GM12891 (cell line): Measurements from ENCODE around the gene AGTPBP1.

Source experiments
- DNase-seq: peaks from one replicate; pipeline ENCODE4 v3.0.0; 2011; ENCODE audit warnings: low spot score; ENCODE audit not compliant: insufficient read length
- FAIRE-seq: peaks from 2 replicates; lab custom pipeline; 2011; peaks lifted over from hg19 to GRCh38; lab: Jason Lieb, UNC
- PAX5 ChIP-seq: IDR thresholded peaks from 2 replicates; pipeline ENCODE4 v1.6.1; 2011; ENCODE audit warnings: low read length, moderate library complexity, mild to moderate bottlenecking; ENCODE audit not compliant: insufficient read depth, severe bottlenecking
- POLR2A ChIP-seq: IDR thresholded peaks from 2 replicates; pipeline ENCODE4 v1.6.1; 2011; ENCODE audit warnings: low read depth, low read length, control low read depth
- POLR2AphosphoS5 ChIP-seq: IDR thresholded peaks from 2 replicates; pipeline ENCODE4 v1.6.1; 2011; ENCODE audit warnings: low read depth, low read length, control low read depth
- POU2F2 ChIP-seq: IDR thresholded peaks from 2 replicates; pipeline ENCODE4 v1.6.1; 2011; ENCODE audit warnings: low read depth, mild to moderate bottlenecking, control low read depth, low read length, moderate library complexity
- SPI1 ChIP-seq: IDR thresholded peaks from 2 replicates; pipeline ENCODE4 v1.6.1; 2011; ENCODE audit warnings: low read depth, low read length, control low read depth
- TAF1 ChIP-seq: IDR thresholded peaks from 2 replicates; pipeline ENCODE4 v1.6.1; 2011; ENCODE audit warnings: low read depth, low read length, control low read depth

Gene AGTPBP1

DNA sequence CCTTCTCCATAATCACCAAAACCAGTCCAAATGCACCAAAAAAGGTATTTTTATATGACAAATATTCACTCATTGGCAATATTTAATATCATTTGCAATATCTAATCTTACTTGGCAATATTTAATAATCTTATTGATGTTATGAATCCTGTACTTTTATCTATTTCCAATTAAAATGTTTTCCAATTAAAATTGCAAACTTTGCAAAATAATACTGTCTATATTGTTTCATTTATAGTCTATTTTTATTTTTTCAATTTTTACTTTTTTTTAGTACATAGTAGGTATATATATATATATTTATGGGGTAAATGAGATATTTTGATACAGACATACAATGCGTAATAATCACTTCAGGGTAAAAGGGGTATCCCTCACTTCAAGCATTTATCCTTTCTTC, 109.9 kb downstream of the AGTPBP1 start:
- no peak for FAIRE-seq
- no peak for DNase-seq
- TF ChIP-seq TAF1 (no peak), PAX5 (no peak), POLR2A (no peak), POU2F2 (no peak), SPI1 (no peak)

DNA sequence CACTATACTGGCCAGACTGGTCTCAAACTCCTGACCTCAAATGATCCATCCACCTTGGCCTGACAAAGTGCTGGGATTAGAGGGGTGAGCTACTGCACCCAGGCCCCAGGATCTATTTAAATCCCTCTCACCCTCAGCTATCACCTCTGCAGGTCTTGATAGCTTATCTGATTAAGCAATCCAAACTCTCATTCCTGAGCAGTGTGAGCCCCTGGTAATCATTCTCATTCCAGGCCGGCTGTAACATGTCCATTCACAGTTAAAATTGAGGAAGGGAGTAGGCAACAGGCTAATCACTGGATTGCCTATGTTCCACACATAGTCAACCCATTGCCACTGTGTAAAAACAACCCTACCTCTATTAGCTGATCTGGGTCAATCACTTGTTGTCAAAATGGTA, 111.1 kb downstream of the AGTPBP1 start:
- no peak for TF ChIP-seq TAF1
- no peak for TF ChIP-seq SPI1
- no peak for TF ChIP-seq POLR2A
- TF ChIP-seq PAX5: no peak
- no peak for TF ChIP-seq POU2F2
- TF ChIP-seq POLR2AphosphoS5: no peak
- DNase-seq (no peak), FAIRE-seq (no peak)

DNA sequence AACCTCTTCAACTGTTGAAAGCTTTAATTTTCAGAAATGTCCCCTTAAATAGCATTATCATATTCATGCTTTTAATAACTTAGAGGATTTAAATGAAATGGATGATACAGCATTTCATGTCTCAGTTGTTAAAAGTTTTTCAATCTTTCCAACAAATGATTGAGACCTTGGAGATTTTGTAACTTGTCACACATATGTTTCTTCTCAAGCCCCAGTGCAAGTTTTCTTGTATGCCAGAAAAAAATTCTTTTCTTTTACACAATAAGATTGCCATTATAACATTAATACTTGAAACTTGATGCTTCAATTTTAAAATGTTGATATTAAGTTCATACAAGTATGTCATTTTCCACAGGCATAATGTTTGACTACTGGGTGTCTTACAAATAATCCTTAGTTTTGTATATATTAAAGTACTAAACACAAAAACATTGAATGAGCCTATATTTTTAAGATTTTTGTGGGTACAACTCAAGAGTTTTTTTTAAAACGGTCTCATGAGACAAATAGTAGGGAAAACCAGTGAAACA, 124.5 kb downstream of the AGTPBP1 start:
- TF ChIP-seq POLR2AphosphoS5: no peak
- TF ChIP-seq POU2F2: no peak
- TF ChIP-seq PAX5: no peak
- TF ChIP-seq POLR2A: no peak
- no peak for TF ChIP-seq SPI1
- no peak for TF ChIP-seq TAF1
- FAIRE-seq (no peak), DNase-seq (no peak)

DNA sequence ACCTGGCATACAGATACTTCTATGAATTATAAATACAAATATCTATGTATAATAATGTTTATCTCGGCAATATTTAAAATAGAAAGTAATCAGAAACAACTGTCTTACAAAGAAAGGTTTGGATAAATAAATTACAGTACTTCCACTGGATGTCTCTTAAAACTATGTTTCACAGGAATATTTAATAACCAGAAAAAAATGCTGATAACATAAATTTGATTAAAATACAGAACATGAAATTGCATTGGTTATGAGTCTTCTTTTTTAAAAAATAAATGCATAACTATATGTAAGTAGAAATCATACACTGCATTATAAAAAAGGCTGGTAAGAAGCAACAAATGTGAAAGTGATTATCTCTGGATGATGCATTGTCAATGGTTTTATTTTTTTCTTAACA, 126.0 kb downstream of the AGTPBP1 start:
- FAIRE-seq: no peak
- TF ChIP-seq POLR2A: no peak
- no peak for TF ChIP-seq TAF1
- no peak for TF ChIP-seq POLR2AphosphoS5
- TF ChIP-seq POU2F2: no peak
- TF ChIP-seq SPI1: no peak
- TF ChIP-seq PAX5: no peak
- no peak for DNase-seq

DNA sequence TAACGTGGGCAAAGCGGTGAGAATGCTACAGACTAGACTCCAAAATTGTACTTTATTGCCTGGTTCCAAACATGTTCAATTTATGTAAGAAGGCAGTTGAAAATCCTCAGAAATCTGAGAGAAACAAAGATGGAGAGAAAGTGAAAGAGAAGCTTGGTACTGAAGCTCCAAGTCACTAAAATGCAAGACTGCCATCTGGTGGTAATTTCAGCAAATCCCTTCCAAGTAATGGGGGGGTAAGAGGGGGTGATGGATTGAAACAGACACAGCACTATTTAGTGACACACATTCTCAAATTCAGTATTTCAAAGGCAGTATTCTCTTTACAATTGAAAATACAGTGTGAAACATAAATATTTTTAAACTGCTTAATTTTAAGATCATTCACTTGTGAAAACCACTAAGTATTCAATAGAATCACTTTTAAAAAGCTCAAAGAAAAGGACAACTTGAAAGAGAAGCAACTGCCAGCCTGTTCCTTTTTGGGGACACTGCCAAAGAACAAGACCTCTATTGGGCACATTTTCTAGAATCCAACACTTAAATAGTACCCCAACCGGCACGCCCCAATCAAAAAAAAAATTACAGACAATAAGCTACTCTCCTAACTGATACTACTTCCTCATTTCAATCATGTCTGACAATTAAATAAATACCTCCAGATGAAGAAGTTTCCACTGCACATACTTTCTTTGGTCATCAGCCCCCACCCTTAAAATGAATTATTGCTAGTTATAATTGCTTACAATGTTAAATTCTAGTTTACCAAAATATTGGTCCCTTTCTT, 131.5 kb downstream of the AGTPBP1 start:
- DNase-seq: peak; percentile 23
- TF ChIP-seq SPI1 (peak; percentile 13; the same call in 1 of the 2 replicates), POLR2A (no peak)
- peak; percentile 79 for FAIRE-seq

DNA sequence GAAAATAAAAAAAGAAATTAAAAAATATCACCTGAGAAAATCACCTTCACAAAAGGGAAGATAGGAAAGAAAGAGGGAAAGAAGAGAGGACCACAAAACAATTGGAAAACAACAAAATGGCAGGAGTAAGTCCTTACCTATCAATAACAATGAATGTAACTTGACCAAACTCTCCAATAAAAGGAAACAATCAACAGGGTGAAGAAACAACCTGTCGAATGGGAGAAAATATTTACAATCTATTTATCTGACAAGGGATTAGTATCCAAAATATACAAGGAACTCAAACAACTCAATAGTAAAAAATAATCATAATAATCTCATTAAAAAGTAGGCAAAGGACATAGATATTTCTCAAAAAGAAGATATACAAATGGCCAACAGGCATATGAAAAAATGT, 135.8 kb downstream of the AGTPBP1 start:
- TF ChIP-seq PAX5 (no peak), POLR2A (no peak), TAF1 (no peak), POLR2AphosphoS5 (no peak), SPI1 (no peak), POU2F2 (no peak)
- FAIRE-seq (no peak), DNase-seq (no peak)

DNA sequence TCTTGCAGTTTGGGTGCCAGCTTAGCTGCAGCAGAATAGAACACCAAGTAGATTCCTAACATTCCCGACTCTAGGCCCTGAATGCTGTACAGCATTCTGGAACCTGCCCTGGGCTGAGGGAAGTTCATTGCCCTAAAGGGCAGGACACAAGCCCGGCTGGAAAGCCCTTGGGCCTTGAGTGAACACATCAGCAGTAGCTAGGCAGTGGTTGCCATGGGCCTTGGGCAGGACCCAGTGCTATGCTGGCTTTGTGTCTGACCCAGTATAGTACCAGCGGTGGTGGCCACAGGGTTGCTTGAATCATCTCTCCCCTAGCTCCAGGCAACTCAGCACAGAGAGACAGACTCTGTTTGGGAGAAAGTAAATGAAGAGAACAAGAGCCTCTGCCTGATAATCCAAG, 137.8 kb downstream of the AGTPBP1 start:
- DNase-seq: no peak
- TF ChIP-seq POU2F2 (no peak), TAF1 (no peak), POLR2AphosphoS5 (no peak), POLR2A (no peak), SPI1 (no peak), PAX5 (no peak)
- FAIRE-seq: no peak

DNA sequence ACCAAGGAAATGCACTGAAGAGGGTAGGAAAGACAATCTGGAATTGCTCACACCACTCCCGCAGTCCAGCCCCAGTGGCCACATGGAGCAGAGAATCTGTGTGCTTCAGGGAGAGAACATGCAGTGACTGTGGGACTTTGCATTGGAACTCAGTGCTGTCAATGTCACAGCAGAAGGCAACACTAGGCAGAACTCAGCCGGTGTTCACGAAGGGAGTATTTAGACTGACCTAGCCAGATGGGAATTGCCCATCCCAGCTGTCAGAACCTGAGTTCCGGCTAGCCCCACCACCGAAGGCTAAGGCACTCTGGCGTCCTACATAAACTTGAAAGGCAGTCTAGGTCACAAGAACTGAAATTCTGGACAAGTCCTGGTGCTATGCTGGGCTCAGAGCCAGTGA, 139.0 kb downstream of the AGTPBP1 start:
- no peak for FAIRE-seq
- DNase-seq: no peak

DNA sequence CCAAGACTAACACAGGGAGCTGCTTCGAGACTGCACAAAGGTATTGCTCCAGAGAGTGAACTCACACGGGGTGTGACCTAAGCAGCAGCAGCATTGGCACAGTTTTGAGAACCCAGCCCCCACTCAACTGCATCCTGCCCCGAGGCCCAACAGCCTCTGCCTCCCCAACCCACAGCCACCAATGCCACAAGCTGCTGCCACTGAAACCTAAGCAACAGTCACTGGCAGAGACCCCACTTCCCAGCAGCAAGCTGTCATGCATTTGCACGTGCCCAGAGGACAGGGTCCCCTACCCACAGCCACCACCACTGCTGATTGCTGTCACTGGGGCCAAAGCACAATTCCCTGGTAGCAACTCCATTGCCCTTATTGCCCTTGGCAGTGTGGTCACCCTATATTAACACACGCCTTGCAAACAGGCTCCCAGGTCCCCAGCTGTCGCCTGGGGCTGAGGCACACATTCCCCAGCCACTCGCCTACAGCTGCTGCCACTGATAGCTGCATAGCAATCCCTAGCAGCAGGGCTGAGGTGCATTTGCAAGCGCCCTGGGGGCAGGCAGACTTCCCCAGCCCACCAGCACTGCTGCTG, 141.0 kb downstream of the AGTPBP1 start:
- no peak for TF ChIP-seq PAX5
- no peak for TF ChIP-seq POLR2A
- no peak for TF ChIP-seq POU2F2
- no peak for TF ChIP-seq SPI1
- TF ChIP-seq TAF1: no peak
- no peak for TF ChIP-seq POLR2AphosphoS5
- no peak for DNase-seq
- no peak for FAIRE-seq

More for the DNA sequence above, 139.0 kb downstream of the AGTPBP1 start:
- TF ChIP-seq TAF1 (no peak), POLR2A (no peak), SPI1 (no peak), POLR2AphosphoS5 (no peak), PAX5 (no peak), POU2F2 (no peak)

DNA sequence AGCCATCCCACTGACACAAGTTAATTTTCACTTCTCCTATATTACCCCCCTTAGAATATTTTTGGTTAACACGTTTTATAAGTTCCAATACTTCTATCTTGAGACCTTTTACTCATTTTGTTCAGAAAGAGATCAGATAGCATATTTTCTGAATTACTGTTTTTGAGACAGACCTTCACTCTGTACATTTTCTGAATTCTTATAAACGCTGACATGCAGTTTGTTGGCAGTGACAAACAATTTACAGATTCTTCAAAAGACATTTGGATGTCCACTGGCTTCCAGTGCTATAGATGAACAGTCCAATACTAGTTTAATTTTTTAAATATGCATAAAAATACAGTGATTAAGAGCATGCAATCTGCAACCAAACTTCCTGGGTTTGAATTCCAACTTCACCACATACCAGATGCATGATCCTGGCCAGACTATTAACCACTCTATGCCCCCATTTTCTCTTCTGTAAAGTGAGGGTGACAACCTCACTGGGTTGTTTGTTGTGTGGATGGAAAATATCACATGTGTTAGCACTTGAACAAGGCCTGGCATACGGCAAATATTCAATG, 142.1 kb downstream of the AGTPBP1 start:
- DNase-seq (no peak), FAIRE-seq (no peak)
- TF ChIP-seq POU2F2 (no peak), TAF1 (no peak)
